Islet precursor cell (in vitro differentiated cells): Measurements from ENCODE around the gene MCM3AP.

Source experiments
- DNase-seq: peaks from one replicate; pipeline ENCODE4 v3.0.0-alpha.2; 2018

Gene MCM3AP

GRCh38 chr21:46200877-46201803, 84.3 kb downstream of the MCM3AP start:
- DNase-seq: peak; percentile 7

- DNase-seq: no peak
Measured at GRCh38 chr21:46199436-46200373, 85.7 kb downstream of the MCM3AP start.

- DNase-seq: no peak
Measured at GRCh38 chr21:46196733-46197132, 88.7 kb downstream of the MCM3AP start.

- no peak for DNase-seq
Measured at GRCh38 chr21:46195595-46196195, 89.7 kb downstream of the MCM3AP start.

GRCh38 chr21:46194374-46195334, 90.8 kb downstream of the MCM3AP start:
- DNase-seq: peak; percentile 45

GRCh38 chr21:46193829-46194373, 91.5 kb downstream of the MCM3AP start:
- DNase-seq: no peak

- peak; percentile 47 for DNase-seq
Measured at GRCh38 chr21:46191686-46192575, 93.5 kb downstream of the MCM3AP start.

GRCh38 chr21:46191257-46191685, 94.1 kb downstream of the MCM3AP start:
- peak; percentile 81 for DNase-seq

- no peak for DNase-seq
Measured at GRCh38 chr21:46190491-46191131, 94.8 kb downstream of the MCM3AP start.

- DNase-seq: peak; percentile 49
Measured at GRCh38 chr21:46189959-46190490, 95.4 kb downstream of the MCM3AP start.

GRCh38 chr21:46189213-46189958, 96.0 kb downstream of the MCM3AP start:
- DNase-seq: peak; percentile 69

GRCh38 chr21:46188226-46189212, 96.9 kb downstream of the MCM3AP start:
- peak; percentile 92 for DNase-seq

GRCh38 chr21:46187814-46188213, 97.6 kb downstream of the MCM3AP start:
- no peak for DNase-seq

GRCh38 chr21:46187261-46187660, 98.2 kb downstream of the MCM3AP start:
- no peak for DNase-seq

GRCh38 chr21:46185716-46186115, 99.7 kb downstream of the MCM3AP start:
- no peak for DNase-seq
